Measurements from ENCODE around the gene EIF1AD. TPM values are rescaled to one million over a fixed set of nuclear protein-coding genes. Genes with fewer than 3 reads are reported as not detected.

Gene EIF1AD
- total RNA-seq, 1 donor from 2014 or later, result 22.0 TPM

DNA sequence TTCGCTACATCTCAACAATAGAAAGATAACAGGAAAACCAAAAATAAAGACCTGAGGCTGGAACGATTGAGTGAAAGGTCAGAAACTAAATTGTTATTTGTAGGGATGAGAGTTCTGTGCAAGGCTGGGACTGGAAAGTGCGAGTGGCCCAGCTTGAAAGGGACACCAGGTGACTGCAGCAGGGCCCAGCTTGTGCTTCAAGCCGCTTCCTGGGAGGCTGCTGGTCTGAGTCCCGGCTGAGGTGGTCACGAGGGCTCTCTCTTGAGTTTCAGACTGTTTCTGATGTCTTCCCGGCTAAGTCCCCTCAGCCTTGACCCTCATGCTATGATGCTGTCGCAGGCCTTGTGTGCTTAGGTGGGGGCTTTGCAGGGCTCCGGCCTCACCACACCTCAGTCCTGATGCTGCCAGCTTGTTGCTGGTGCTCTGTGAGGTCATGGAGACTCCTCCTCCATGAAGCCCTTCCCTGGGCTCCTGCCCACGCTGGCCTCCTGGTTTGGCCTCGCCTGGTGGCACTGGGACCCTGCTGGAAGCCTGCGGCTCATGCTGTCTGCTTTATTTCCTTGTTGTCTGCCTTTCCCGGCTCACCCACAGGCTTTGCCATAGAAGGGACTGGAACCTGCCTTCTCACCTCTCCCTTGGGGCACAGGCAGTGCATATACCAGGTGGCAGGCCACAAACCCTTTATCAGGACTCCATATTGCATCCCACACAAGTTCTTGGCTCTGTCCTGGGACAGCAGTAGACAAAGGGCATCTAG lies 4.4 kb upstream of the EIF1AD start:
- FAIRE-seq (no peak), DNase-seq (ENCODE audit: low spot score in 2 of 2) (no peak)

DNA sequence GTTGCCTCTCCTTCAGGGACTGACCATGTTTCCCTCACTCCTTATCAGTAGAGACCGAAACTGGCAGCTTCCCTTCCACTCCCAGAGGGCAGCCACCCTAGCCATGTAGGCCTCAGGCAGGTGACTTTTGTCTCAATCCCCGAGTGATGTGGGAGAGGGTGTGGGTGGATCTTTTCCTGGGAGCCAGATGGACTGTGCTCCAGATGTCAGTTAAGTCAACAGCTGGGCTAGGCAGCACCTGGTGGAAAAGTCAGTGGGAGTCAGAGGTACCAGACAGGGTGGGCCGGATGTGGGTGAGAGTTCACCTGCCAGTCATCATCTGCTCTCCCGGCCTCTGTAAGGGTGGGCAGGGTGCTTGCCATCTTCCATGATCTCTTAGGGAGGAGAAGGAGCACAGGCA lies 2.2 kb upstream of the EIF1AD start:
- DNase-seq (ENCODE audit: low spot score in 2 of 2) (no peak), FAIRE-seq (no peak)

DNA sequence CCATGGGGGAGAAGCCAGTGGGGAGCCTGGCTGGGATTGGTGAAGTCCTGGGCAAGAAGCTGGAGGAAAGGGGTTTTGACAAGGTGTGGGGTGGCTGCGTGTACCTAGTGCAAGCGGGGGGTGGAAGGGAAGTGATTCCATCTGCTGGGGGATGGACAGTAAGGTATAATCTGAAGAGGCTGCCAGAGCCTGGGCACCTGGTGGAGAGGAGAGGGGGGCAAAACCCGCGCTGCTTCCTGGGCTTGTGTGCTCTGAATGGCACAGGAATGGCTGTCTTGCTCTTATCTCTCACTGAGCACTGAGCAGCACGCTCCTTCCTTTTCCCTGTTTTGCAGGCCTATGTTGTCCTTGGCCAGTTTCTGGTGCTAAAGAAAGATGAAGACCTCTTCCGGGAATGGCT lies 1.3 kb upstream of the EIF1AD start:
- no peak for FAIRE-seq
- no peak for DNase-seq (ENCODE audit: low spot score in 2 of 2)

DNA sequence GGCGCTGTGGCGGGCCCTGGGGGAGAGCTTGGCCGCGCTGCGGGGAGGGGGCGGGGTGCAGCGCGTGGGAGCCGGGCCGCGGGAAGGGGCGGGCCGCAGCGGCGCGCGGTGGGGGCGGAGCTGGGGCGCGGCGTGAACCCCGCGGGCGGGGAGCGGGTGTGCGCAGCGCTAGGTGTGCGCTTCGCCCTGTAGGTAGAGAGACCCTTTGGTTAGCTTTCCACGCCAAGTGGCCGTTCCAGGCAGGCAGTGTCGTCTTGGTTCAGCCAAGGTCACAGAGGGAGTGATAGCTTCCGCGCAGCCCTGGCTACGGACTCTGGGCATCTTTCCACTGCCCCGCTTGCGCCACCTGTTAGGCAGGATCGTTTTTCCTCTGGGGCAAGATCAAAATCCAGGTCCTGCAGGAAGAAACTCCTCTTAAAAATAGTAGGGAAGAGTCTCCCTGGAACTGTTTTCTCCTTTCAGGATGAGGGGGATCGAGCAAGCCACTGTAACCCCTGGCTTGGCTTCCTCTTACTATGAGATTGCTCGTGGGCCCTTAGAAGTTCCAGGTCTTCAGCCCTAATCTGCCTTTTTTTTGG lies 780 bp upstream of the EIF1AD start:
- FAIRE-seq, result no peak
- DNase-seq (ENCODE audit: low spot score in 2 of 2), result peak; percentile 85 to 86

DNA sequence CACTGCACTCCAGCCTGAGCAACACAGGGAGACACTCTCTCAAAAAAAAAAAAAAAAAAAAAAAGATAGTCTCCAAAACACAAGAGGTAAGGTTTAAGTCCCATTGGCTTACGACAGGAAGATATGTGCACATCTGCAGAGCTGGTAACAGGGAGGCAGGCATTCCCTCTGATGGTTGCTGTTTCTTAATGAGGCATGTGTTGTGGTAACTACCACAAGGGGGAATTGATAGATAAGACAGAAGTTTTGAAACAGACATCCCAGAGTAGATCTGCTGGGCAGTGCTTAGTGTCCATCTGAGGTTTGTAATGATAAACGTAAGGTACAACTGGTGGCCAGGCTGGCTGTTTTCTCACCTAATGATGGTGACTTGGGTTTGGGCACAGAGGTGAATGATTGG lies 4.7 kb downstream of the EIF1AD start:
- DNase-seq (ENCODE audit: low spot score in 2 of 2), result no peak
- FAIRE-seq, result no peak

DNA sequence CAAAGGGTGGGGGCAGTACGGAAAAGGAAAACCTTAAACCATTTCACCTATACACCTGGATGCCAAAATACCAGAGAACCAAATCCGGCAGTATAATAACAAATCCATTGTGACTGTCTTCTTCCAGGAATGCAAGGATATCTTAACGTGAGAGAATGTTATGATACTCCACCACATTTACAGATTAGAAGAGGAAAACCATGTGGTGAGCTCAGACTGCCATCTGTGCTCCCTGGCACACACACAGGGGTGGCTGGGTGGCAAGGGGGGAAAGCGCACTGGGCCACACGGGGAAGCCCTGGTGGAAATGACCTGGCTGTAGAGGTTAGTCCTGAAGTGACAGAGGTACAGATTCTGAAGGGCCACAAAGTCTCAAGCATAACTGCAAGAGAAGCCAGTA lies 9.9 kb downstream of the EIF1AD start:
- DNase-seq (ENCODE audit: low spot score in 2 of 2) (no peak), FAIRE-seq (no peak)

DNA sequence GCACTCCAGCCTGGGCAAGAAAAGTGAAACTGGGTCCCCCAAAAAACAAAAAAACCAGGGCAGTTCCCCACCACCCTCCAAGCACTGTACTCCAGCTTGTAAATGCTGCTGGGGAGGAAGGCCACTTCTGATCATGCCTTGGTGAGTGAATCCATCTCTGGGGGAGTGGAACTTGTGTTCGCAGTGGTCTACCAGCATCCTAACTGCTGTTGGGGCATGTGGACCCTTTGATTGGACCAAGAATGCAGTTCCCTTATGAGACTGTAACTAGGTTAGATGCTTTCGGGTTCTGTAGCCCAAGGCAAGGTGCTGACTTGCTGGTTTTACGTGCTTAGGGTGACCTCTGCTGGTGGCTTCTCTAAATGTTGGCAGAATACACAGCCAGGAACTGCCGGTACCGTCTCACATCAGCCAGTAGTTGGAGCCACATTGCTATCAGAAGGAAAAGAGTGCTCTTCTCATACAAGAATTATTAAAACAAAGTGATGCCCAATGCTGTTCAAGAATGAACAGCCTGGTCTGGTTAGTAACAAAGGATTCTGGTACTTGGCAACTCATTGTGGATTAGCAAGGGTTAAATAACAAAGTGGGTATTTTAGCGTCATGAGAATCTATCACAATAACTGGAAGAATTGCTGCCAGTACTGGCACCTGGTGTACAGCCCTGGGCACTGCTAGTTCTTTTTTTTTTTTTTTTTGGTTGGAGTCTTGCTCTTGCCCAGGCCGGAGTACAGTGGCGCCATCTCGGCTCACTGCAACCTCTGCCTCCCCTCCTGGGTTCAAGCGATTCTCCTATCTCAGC lies 13.0 kb downstream of the EIF1AD start:
- FAIRE-seq, result peak; percentile 88
- DNase-seq (ENCODE audit: low spot score in 2 of 2), result peak; percentile 77 to 90

DNA sequence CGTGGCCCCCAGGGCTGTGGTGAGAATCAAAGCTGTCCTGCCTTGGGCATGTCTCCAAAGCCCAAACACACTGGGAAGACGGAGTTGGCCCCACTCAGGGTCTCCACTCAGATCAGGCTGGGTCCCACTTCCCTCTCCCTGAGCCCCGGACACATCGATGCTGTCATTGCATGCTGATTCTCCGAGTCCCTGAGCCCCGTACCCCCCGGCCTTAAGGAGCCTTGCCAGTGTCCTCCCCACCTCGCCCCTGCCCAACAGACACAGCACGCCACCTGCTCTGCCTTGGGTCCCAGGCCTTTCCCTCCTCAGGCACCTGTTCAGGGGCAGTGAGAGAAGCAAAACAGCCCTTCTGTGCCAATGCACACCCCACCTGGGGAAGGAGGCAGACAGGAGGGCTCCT lies 14.6 kb downstream of the EIF1AD start:
- no peak for DNase-seq (ENCODE audit: low spot score in 2 of 2)
- FAIRE-seq, result no peak

DNA sequence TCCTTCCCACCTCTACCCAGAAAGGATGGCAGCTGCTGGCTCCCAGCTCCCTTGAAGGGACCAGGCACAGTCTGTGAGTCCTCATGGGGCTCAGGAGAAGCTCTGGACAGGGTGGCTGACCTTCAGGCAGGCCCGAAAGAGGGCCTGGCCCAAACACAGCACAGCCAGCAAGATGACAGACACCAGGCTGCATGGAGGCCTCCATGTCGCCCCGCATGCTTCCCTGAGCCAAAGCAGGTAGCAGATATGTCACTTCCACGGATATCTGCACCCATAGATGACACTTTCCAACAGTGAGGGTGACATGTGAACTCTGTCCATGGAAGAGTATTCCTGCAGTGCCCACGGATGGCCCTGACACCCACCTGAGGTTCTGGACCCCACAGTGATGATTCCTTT lies 18.4 kb downstream of the EIF1AD start:
- no peak for DNase-seq (ENCODE audit: low spot score in 2 of 2)
- no peak for FAIRE-seq

DNA sequence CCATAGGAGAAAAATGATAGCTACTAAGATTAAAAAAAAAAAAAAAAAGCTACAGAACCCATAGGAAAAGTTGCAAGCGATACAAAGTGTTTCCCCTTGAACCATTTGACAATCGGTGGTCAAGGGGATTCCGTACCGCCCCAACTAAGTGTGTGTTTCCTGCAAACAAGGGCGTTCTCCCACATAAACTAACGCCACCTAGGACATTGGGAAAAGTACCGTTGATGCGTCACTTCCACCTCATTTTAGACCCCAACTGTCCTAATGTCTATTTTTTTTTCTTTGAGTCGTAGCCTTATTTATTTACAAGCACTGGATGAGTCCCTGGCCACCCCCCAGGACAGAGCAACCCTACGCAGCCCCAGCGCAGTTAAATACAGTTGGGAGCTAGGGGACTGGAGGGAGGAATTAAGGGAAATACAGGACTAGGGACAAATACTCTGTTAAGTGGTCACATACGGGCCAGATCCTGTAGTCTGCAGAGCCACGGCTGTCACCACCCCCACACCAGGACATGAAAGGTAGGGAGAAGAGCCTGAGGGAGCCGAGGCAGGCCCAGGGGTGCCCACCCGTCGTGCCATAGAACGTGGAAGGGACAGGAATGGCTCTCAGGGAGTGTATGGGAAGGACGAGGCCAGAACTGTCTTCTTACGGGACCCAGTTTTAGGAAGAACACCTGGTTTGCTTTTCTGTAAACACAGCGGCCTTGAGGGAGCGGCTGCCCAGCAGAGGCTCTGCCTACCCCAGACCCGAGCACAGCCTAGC lies 19.0 kb downstream of the EIF1AD start:
- no peak for FAIRE-seq

DNA sequence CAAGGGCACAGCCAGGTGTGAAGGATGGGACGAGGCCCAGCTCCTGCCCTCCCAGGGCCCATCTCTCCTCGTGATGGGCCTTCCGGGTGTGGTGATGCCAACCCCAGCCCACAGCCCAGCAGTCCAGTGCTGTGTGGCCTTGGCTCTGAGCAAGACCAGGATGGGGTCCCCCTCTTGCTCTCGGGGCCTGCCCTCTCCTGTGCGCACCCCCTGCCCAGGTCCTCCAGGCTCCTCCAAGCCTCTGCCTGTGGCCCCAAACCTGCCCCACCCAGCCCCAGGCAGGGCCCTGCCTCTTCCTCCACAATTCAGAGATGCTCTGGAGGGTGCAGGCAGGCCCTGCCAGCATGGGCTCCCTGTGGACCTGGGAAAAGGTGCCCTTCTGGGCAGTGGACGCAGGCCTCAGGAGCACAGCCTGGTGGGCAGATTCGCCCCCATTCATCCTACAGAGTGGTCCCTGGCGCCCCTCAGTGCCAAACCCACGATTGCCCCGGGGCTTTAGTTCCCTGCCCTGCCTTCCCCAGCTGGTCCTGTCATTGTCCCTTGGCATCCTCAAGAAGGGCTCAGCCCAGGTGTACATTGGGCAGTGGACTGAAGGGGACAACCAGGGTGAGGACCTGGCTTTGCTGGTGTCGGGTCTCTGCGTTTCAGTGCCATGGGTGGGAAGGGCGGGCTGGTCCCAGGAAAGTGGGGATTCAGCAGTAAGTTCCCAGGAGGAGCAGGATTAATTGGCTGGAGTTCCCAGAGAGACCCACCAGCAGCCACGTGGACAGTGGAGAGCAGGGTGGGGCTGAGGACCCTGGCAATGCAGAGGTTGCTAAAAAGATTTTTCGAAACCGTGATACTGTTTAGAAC lies 19.8 kb downstream of the EIF1AD start:
- FAIRE-seq (no peak), DNase-seq (ENCODE audit: low spot score in 2 of 2) (no peak)

More for the DNA sequence above, 19.0 kb downstream of the EIF1AD start:
- DNase-seq (ENCODE audit: low spot score in 2 of 2), result no peak

DNA sequence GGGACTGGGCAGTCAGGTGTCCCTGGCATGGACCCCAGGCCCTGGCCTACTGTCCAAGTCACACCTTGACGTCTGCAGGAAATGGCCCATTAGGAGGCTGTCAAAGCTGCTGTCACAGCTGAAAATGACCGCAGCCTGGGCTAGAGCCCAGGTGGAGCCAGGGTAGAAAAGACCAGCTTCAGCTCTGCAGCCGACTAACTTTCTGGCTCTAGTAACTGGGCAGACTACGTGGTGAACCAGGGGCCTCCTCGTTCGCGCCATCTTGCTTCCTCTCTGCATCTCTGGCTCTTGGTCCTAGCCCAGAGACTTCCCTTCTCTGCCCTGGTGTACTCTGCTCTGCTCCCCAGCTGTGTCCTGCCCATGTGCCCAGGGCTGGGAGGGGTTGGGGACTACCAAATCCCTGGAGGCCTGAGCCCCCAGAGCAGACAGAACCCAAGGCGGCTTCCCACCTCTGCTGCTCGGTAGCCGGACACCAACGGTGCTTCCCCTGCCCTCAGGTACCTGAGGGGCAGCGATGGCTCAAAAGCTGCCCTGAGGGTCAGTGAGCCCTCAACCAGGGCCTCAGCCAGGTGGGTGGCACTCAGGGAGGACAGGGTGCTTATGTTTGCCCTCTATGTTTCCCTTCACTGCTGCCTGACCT lies 20.7 kb downstream of the EIF1AD start:
- DNase-seq (ENCODE audit: low spot score in 2 of 2) (no peak), FAIRE-seq (no peak)

DNA sequence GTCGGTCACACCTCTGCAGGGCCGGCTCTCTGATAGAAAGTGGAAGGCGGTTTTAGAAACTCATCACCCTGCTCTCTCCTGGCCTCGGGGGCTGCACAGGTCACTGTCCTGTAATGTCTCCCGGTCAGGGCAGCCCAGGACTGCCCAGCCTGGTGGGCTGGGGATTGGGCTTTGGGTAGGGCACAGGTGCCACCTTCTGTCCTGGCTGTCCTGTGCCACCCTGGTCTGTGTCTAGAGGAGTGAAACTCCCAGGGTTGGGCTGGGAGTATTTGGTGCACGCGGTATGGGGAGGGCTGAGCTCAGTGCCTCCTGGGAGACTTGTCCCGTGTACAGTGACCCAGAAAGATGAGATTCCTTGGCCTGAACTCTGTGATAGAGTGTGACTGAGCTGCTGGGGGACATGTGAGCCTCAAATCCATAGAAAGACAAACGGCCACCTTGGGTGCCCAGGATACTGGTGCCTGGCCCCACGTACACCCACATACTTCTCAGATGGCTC lies 22.6 kb downstream of the EIF1AD start:
- FAIRE-seq, result no peak

DNA sequence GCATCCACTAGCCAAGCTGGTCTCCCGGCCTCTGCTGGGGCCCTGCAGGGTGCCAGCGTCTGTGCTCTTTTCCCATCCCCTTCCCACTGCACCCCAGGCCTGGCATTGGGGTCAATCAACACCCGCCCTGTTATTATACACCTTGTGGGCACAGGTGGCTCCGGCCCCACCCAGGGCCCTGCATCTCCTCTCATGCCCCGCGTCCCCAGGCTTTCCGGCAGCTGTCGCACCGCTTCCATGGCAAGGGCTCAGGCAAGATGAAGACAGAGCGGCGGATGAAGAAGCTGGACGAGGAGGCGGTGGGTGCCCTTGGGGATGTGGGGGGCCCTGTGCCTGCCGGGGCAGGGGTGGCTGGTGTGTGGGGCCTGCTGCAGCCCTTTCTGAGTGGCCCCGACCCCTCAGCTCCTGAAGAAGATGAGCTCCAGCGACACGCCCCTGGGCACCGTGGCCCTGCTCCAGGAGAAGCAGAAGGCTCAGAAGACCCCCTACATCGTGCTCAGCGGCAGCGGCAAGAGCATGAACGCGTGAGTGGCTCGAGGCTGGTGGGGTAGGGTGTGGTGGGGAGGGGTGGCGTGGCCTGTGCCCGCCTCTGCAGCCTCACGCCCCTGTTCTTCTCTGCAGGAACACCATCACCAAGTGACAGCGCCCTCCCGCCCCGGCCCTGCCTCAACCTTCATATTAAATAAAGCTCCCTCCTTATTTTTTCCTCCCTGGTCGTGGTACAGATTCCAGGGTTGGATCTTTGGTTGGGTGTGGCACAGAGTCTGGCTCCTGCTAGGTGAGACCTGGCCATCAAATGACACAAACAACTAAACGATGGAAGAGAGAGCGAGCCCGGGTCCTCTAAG lies 23.3 kb downstream of the EIF1AD start:
- FAIRE-seq (no peak), DNase-seq (ENCODE audit: low spot score in 2 of 2) (no peak)

More for the DNA sequence above, 22.6 kb downstream of the EIF1AD start:
- DNase-seq (ENCODE audit: low spot score in 2 of 2), result no peak

DNA sequence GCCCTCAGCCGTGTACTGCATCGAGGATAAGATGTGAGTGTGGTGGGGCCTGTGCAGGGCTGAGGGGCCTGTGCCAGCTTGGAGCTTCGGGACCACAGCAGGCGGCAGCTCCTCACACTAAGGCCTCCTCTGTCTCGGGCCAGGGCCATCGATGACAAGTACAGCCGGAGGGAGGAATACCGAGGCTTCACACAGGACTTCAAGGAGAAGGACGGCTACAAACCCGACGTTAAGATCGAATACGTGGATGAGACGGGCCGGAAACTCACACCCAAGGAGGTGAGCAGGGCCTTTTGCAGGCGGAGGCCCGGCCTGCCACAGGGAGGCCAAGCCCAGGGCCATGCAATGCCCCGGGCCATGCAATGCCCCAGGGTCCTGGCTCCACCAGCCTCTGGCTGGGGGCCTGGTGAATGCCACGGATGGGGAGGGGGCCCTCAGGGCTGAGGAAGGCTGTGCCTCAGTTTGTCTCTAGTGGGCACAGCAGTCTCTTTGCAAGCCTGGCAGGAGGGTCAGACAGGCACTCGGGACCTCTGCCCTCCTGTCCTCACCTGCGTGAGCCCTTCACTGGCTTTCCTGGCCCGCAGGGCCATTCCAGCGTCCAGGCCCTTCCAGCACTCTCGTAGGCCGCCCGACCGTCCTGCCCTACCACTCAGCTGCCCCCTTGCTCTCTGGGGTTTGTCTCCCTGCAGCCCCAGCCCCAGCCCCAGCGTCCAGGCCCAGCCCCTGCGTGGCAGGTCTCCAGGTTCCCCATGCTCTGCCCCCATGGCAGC lies 24.2 kb downstream of the EIF1AD start:
- no peak for DNase-seq (ENCODE audit: low spot score in 2 of 2)
- no peak for FAIRE-seq

DNA sequence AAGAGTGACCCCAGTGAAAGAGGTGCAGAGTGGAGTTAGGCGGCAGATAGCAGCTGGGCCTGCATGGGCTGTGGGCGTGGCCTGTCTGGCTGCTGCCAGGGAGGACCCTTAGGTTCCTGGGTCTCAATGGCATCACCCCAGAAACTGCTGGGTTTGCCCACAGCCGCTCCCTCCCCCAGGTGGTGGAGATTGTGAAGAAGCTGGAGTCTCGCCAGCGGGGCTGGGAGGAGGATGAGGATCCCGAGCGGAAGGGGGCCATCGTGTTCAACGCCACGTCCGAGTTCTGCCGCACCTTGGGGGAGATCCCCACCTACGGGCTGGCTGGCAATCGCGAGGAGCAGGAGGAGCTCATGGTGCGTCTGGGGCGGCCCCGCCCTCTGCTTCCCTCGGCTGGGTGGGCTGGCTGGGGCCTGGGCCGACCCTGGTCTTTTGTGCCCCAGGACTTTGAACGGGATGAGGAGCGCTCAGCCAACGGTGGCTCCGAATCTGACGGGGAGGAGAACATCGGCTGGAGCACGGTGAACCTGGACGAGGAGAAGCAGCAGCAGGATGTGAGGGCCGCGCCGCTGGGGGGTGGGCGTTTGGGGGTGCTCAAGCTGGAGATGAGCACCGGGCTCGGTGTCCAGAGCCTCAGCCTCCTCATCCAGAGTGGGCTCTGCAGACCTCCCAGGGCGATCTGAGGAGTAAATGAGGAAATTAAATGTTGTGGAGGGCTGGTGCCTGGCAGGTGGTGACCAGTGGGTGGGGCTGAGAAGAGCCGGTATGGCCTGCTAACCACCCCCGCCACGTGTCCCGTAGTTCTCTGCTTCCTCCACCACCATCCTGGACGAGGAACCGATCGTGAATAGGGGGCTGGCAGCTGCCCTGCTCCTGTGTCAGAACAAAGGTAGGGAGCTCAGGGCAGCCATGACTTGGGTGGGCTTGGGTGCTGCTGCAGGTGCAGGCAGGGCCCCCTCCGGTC lies 25.5 kb downstream of the EIF1AD start:
- FAIRE-seq, result no peak
- DNase-seq (ENCODE audit: low spot score in 2 of 2), result no peak
